NCI-H524 (cell line): ENCODE results near the gene MST1R.
A peak's percentile ranks its signal among the peaks of the same experiment; 100 is the strongest.

Source experiments
- DNase-seq, 2 experiments: peaks; one replicate each; lab custom pipeline; 2025; lab: John Stamatoyannopoulos, UW

Gene MST1R

GRCh38 chr3:49877716-49878115 is 26.0 kb downstream of the MST1R start:
- peak; percentile 28 to 75 for DNase-seq

DNA sequence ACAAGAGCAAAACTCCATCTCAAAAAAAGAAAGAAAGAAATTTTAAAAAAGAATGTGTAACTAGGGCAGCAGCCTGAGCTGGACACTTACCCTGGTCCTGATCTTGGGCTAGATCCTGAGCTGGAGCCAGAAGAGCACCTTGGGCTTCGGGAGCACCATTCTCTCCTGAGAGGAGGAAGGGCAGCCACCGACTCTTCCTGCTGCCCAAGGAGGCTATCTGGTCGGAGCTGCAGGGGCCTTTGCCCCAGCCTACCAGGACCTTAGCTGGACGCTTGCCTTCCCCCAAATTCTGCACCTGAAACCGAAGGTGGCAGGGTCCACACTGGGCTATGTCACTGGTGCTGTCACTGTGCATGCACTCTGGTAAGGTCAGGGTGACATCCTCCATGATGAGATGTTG is 27.1 kb downstream of the MST1R start:
- DNase-seq, result no peak

DNA sequence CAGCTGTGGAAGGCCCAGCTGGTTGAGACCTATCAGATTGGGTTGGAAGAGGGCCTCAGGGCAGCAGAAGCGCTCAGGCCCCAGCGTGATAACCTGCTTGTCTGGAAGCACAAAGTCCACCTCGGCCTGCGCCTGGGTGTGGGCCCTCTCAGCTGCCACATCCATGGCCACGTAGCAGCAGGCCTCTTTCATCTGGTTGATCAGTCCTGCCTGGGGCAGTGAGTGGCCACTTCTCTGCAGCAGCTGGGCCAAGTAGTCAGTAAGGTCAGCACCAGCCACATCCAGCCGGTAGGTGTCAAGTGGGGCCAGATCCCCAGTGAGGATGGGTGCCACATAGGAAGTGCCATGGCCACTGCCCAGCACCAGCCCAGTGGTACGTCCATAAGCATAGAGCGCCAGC is 30.1 kb downstream of the MST1R start:
- DNase-seq, result no peak

- DNase-seq, result no peak
Measured at GRCh38 chr3:49872801-49873281, 30.8 kb downstream of the MST1R start.

DNA sequence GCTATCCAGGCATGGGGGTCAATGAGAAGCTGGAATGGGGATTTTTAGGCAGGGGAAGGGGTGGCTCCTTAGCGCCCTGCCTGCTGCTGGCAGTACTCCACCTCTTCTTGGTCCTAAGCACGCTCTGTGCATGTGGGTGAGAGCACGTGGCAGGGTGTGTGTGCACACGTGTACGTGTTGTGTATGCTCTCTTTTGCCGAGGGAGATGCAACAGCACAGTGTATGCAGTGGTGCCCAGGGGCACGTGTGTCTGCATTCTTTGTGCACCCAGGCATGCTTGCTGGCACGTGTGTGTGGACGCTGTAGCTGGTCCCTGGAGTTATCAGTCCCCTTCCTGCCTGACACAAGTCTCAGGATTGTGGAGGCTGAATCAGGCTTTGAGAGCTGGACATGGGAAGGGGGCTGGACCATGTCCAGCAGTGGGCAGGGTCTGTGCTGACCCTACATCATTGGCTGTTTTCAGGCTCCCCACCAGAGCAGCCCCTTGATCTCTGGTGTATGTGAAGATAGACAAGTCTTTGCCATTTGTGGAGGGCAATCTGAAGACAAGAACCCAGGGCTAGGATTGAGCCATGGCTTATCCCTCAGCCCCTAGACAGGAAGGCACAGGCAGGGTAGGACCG is 32.0 kb downstream of the MST1R start:
- no peak for DNase-seq

- peak; percentile 71 to 81 for DNase-seq
Measured at GRCh38 chr3:49869525-49870126, 34.0 kb downstream of the MST1R start, which contains the start of gene CAMKV. CAMKV (minus strand) TSS chr3:49869906; CDS start chr3:49862388, 7,518 bp downstream.

DNA sequence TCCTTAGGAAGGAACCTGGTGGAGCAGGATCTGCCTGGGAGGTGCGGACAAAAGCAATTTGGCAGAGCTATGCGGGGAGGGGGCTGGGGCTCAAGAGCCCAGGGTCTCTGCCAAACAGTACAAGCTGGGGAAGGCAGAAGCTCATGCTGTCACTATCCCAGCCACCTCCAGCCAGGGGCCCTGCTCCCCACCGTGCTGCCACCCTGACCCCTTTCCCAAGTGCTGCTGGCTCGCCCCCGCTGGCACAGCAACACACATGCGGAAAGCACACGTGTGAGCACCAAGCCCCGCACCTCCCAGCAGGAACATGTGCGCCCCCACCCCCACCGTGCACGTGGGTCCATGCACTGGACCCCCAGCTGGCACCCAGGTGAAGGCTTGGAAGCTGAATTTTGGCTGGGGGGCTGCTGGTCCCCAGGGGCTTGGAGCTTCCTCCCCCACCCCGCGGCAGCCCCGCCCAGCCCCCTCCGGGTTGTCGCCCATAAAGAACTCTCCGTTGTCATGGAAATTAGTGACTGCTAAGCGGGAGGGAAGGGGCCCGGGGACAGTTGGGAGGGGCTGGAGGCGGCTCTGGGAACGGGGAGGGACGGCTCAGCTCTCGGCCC is 34.7 kb downstream of the MST1R start:
- peak; percentile 42 to 54 for DNase-seq

- DNase-seq, result peak; percentile 75 to 87
Measured at GRCh38 chr3:49867871-49868321, 35.8 kb downstream of the MST1R start.

DNA sequence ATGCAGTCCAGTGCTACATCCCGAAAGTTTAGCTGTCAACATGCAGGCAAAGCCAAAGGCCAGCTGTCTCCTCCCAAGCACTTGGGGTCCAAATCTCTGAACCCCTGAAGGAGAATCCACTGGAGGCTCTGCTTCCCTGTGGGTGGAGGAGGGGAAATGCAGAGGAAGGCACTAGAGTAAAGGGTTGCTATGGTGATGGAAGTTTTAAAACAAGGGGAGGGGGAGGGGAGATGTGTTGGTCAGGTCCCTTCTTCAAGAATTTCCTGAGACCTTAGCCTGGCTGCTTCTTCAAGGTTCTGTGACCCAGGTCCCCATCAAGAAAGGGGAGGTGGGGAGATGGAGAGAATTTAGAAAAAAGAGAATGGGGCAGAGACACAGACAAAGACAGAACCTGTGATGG is 36.3 kb downstream of the MST1R start:
- DNase-seq, result no peak

DNA sequence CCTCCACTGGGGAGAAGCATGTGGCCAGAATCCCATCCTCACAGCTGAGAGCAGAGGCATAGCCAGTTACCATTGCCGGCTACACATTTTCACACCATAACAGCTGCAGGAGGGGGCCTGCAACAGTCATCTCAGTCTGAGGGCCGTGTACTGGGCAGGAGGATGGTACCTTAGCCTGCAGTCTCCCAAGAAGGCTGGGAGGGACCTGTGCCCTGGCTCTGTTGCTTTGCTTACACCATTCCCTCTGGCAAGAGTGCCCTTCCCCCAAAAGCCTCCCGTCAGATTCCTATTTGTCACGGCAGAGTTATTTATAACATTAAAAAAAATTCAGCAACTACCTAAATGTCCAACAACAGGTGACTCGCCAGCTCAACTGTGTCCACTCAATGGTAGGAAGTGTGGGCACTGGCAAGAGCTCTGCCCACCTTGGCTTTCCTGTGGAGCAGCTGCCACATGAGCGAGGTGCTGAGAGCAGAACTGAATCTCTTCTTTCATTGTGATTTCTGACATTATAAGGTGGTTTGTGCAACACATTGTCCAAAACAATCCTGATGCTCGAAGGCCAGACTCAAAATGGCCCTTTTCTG is 38.4 kb downstream of the MST1R start:
- no peak for DNase-seq

DNA sequence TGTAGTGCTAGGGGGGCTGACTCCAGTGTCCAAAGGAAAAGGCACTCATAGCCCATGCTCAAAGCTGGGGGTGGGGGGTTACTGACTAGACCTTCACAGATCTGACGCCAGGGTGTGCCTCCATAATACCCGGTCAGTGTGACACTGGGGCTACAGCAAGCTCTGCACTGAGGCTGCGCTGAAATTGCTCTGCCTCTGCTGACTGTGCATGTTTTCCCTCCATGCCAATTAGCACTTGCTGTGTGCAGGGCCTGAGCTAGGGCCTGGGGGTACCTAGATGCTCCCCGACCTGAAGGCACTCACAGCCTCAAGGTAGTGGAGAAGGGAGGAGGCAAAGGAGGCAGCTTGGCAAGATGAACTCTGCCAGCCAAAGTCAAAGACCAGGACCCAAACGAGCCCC is 39.2 kb downstream of the MST1R start:
- no peak for DNase-seq

GRCh38 chr3:49859576-49860305 is 43.9 kb downstream of the MST1R start:
- no peak for DNase-seq

GRCh38 chr3:49856181-49857005 is 47.3 kb downstream of the MST1R start, which contains the start of gene TRAIP:
TRAIP (minus strand) TSS chr3:49856564; CDS start chr3:49856453, 111 bp downstream.
- DNase-seq, result peak; percentile 96 to 97

DNA sequence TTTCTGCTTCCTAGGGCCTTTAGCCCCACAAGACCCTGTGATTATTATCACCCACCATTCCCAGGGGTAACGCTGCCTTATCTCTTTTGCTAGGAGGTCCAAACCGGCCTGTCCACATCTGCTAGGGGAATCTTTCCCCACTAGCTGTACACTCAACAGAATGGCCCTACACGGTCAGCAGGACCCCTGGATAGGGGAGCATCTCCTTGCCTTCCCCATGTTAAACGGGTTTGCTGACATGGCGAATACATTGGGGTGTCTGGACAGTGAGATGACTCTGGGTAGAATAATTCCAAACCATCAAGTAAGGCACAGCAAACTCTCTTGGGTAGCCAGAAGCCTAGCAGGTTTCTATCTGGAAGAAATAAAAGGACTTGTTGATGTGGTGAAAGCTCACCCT is 48.0 kb downstream of the MST1R start:
- DNase-seq, result no peak

DNA sequence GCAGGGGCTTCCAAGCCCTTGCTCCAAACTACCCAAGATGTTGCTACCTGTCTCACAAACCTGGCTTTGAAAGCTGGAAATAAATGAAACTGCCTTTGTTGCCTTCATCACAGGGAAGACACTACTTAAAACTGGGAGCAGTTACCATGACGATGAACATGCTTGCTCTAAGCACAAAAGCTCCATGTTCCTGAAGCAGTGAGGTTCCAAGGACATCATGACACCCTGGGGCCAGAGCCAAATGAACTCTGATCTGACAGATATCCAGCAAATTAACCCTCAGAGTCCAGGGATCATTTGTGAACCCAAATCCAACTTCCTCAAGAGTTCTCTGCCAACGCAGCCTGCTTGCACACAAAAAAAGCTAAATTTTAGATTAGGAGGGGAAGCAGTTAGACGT is 58.0 kb downstream of the MST1R start:
- DNase-seq, result no peak

DNA sequence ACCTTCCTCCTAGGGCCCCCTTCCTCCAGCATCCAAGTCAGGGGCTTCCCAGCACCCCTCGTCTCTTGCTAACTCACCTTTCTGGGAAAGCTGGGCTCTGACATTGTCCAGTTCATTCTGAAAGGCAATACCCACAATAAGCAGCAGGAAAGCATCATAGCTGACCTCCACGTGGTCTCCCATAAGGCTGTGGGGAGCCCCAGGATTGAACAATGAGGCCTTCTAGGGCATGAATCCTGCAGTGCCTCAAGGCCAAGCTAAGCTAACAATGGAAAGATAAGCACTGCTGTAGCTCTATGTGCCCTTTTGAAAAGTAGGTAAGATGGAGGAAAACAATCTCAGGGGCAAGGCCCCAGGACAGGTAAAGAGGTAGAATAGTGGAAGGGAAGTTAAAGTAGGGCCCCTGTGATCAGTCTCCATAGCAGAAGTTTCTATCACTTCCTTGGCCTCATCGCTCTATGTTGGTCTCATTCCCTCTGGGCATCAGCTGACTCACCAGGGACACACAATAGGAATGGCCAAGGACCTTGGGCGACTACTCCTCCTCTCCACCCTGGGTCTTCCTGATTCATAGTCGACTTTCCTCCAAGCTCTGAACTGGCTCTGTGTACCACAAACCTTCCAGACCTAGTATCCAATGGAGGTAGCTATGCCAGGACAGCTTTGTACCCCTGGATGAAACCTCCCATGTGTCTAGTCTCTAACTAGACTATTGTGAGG is 59.0 kb downstream of the MST1R start:
- no peak for DNase-seq

DNA sequence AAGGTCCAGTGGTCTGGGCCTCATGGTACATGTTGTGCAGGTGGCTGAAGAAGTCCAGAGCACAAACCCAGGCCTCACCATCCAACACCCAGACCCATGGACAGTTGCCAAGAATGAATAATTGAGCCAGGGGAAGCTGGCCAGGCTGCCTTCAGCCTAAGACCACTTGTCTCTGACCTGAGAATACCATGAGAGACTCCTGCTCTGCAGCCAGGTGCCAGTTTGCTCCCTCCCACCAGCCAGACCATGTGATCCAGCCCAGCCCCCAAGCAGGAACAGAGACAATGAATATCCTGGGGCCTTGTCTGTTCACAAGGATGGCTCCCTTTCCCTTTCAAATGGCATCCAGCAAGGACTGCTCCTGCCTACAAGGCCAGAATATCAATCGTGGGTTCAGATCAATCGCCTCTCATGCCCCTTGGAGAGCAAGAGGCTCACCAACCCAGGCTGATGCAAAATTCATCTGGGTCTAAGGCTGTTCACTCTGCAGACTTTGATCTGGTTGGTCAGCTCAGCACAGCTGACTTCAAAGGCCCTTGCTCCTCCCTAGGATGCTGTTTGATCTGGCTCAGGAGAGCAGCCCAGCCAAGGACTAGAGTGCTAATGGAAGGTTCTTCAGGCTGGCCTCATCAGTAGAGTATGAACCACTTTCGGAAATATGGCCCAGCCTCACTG is 60.7 kb downstream of the MST1R start:
- DNase-seq, result no peak

DNA sequence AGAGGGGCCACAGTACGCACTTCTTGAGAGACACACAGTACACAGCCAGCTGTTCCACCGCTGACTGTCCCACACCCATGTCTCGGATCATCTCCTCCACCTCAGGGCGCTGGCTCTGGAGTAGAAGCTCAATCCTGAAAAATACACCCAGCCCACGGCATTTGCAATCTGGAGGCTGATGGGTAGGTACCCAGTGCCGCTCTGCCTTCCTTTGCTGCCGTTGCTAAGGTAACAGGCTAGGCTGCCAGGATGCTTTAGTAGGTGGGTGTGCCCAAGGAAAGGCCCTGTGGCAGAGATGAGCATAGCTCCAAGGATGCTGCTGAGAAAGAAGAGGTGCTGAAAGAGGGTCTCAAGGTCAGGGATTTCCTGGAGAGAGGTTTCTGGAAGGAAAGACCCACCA is 61.9 kb downstream of the MST1R start:
- DNase-seq, result no peak

DNA sequence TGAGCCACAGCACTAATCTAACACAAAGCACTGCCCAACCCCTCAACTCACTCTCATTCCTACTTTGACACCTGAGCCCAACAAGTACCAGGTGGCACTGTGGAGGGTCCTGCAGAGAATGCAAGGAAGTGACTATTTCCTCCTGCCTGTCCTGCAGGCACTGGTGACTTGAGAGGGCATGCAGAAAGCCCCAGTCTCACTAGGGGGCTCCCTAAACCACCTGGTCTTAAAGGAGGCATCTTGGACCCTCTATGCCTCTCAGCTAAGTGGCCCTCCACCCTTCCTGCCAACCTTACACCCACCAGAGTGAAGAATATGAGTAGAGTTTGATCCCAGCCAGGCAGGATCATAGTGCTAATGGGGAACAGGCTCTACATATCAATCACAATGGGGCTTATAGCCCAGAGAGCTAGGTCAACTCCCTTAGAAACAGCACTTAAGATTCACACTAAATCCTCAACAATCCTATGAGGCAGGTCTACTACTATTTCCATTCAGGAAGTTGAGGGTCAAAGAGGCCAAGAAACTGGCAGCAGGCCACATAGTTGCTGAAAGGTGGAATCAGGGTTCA is 62.5 kb downstream of the MST1R start:
- DNase-seq, result peak; percentile 4 to 71

DNA sequence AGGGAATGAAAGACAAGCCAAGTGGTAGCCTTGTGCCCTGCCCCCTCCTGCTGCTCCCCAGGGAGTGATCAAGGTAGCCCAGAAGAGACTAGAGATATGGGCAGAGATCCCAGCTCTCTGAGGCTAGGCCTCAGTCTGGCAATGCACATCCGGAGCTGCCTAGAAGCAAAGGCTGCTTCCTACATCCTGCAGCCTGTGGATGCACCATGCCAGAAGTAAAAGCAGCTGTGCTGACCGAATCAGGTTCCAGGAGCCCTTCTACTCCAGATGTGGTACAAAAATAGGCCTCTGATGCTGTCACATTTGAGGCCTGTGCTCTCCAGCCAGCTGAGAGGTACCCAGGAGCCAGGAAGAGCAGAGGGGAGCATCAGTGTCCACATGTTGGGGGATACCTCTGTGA is 63.3 kb downstream of the MST1R start:
- DNase-seq, result no peak
